HCT116 (cell line): ENCODE measurements around the gene ATG16L2. TPM values are rescaled to one million over a fixed set of nuclear protein-coding genes. Genes with fewer than 3 reads are reported as not detected.
A peak's percentile ranks its signal among the peaks of the same experiment; 100 is the strongest.

Experiments used
- ATAC-seq: fragments of 200-7000 bp; cut with Tn5 transposase; 2 replicates; pipeline ENCODE4 v1.9.1; 2020; ENCODE audit warnings: mild to moderate bottlenecking, moderate library complexity
- BruUV-seq: library from RNA; stranded (reverse); fragments of 400-500 nt; replicated peaks from 2 replicates; lab custom pipeline; 2021; lab: Mats Ljungman, UMichigan
- CTCF ChIA-PET: fragments of 300-600 bp; sonication (Branson Sonifier 250); formaldehyde crosslinking; loops from one replicate; lab custom pipeline; 2021; ENCODE audit warnings: antibody characterized with exemption; lab: Charles Lee
- POLR2A ChIA-PET: fragments of 300-600, 350-600 bp; sonication (Branson Sonifier 250); formaldehyde crosslinking; loops from one replicate; lab custom pipeline; 2021; ENCODE audit warnings: antibody characterized with exemption; lab: Charles Lee
- RAD21 ChIA-PET, 2 experiments: fragments of 300-600 bp; sonication (Branson Sonifier 250); formaldehyde crosslinking; loops; one replicate each; lab custom pipeline; 2023; ENCODE audit warnings: low total read pairs in 2 of 2; ENCODE audit not compliant: uncharacterized antibody in 2 of 2, unreplicated experiment in 2 of 2, low non-redundant PET in 1 of 2; lab: Charles Lee
- DNase-seq: peaks from one replicate; pipeline ENCODE4 v3.0.0-alpha.2; 2010; ENCODE audit warnings: low read depth, low spot score
- H2AFZ ChIP-seq: fragments of 200-600 bp; shearing (Covaris generic), sonication (generic); 2 replicates; pipeline ENCODE4 v1.6.1; 2017; ENCODE audit warnings: low read depth, mixed run types, mixed read lengths, antibody characterized with exemption, low read length; ENCODE audit not compliant: poor library complexity, severe bottlenecking
- H3K27ac ChIP-seq: 2 replicates; pipeline ENCODE4 v1.5.1; 2012; ENCODE audit warnings: low read depth, low read length
- H3K27me3 ChIP-seq: fragments of 200-600 bp; sonication (generic); 2 replicates; pipeline ENCODE4 v1.6.1; 2016; ENCODE audit warnings: mixed run types, low read length, mixed read lengths; ENCODE audit not compliant: insufficient read depth
- H3K36me3 ChIP-seq, 2 experiments: fragments of 200-500 bp in 1 of 2; fragments of 200-600 bp in 1 of 2; sonication (Bioruptor generic) in 1 of 2; sonication (generic) in 1 of 2; 2 replicates each; pipeline versions ENCODE4 v1.5.1 to v1.6.1; 2014 to 2016; ENCODE audit warnings: low read length in 2 of 2, inconsistent platforms in 1 of 2, mixed read lengths in 1 of 2, mixed run types in 1 of 2; ENCODE audit not compliant: insufficient read depth in 2 of 2, control insufficient read depth in 1 of 2
- H3K4me1 ChIP-seq, 2 experiments: fragments of 200-600 bp in 1 of 2; sonication (generic) in 1 of 2; 2 replicates each; pipeline versions ENCODE4 v1.5.1 to v1.6.1; 2012 to 2017; ENCODE audit warnings: low read length in 2 of 2, inconsistent platforms in 1 of 2, mild to moderate bottlenecking in 1 of 2, mixed read lengths in 1 of 2, mixed run types in 1 of 2, moderate library complexity in 1 of 2; ENCODE audit not compliant: insufficient read depth in 2 of 2, control insufficient read depth in 1 of 2
- H3K4me2 ChIP-seq: fragments of 200-600 bp; sonication (generic); 2 replicates; pipeline ENCODE4 v1.6.1; 2017; ENCODE audit warnings: mixed run types, low read length, mixed read lengths
- H3K4me3 ChIP-seq, 2 experiments: fragments of 200-600 bp in 1 of 2; sonication (generic) in 1 of 2; replicated peaks in 1 of 2; 2 replicates each; pipeline ENCODE4 v1.5.1; 2011 to 2016; ENCODE audit warnings: low read length in 2 of 2, control low read depth in 1 of 2, low read depth in 1 of 2, mild to moderate bottlenecking in 1 of 2, mixed read lengths in 1 of 2, mixed run types in 1 of 2
- H3K79me2 ChIP-seq: fragments of 200-600 bp; sonication (generic); 2 replicates; pipeline ENCODE4 v1.6.1; 2017; ENCODE audit warnings: mild to moderate bottlenecking, mixed run types, low read length, moderate library complexity, mixed read lengths; ENCODE audit not compliant: insufficient read depth
- H3K9ac ChIP-seq: fragments of 200-600 bp; sonication (generic); 2 replicates; pipeline ENCODE4 v1.6.1; 2016; ENCODE audit warnings: low read length, mixed read lengths
- H3K9me2 ChIP-seq: fragments of 200-600 bp; sonication (generic), shearing (Covaris generic); 2 replicates; pipeline ENCODE4 v1.6.1; 2017; ENCODE audit warnings: mixed run types, mild to moderate bottlenecking, moderate library complexity; ENCODE audit not compliant: insufficient read depth
- H3K9me3 ChIP-seq, 2 experiments: fragments of 200-500 bp in 1 of 2; fragments of 200-600 bp in 1 of 2; sonication (Bioruptor generic) in 1 of 2; sonication (generic) in 1 of 2; 2 replicates each; pipeline ENCODE4 v1.6.1; 2014 to 2017; ENCODE audit warnings: low read length in 2 of 2, mixed read lengths in 2 of 2, inconsistent platforms in 1 of 2, low read depth in 1 of 2, mild to moderate bottlenecking in 1 of 2, mixed run types in 1 of 2, moderate library complexity in 1 of 2; ENCODE audit not compliant: control insufficient read depth in 1 of 2, insufficient read depth in 1 of 2
- H4K20me1 ChIP-seq: fragments of 200-600 bp; sonication (generic), shearing (Covaris generic); 2 replicates; pipeline ENCODE4 v1.6.1; 2017; ENCODE audit warnings: mixed run types, mild to moderate bottlenecking, moderate library complexity; ENCODE audit not compliant: insufficient read depth
- ATF3 ChIP-seq: IDR thresholded peaks from 2 replicates; pipeline ENCODE4 v1.6.1; 2012
- CBX3 ChIP-seq: IDR thresholded peaks from 2 replicates; pipeline ENCODE4 v1.6.1; 2012; ENCODE audit warnings: low read depth
- EGR1 ChIP-seq: IDR thresholded peaks from 2 replicates; pipeline ENCODE4 v1.6.1; 2012; ENCODE audit warnings: low read depth
- ELF1 ChIP-seq: IDR thresholded peaks from 2 replicates; pipeline ENCODE4 v1.6.1; 2012; ENCODE audit warnings: low read depth, borderline replicate concordance
- EZH2 ChIP-seq: fragments of 200-600 bp; sonication (generic); IDR thresholded peaks from 2 replicates; pipeline ENCODE4 v1.6.1; 2017; ENCODE audit warnings: antibody characterized with exemption, mixed run types
- EZH2phosphoT487 ChIP-seq: fragments of 200-600 bp; IDR thresholded peaks from 2 replicates; pipeline ENCODE4 v1.6.1; 2018; ENCODE audit warnings: antibody characterized with exemption, borderline replicate concordance
- FOSL1 ChIP-seq: IDR thresholded peaks from 2 replicates; pipeline ENCODE4 v1.6.1; 2012; ENCODE audit warnings: low read depth
- MAX ChIP-seq: IDR thresholded peaks from 2 replicates; pipeline ENCODE4 v1.6.1; 2012
- POLR2A ChIP-seq: IDR thresholded peaks from 2 replicates; pipeline ENCODE4 v1.7.0; 2011; ENCODE audit warnings: borderline replicate concordance; ENCODE audit not compliant: insufficient read depth, insufficient read length; ENCODE audit errors: extremely low read depth
- POLR2AphosphoS5 ChIP-seq: IDR thresholded peaks from 2 replicates; pipeline ENCODE4 v1.6.1; 2011; ENCODE audit warnings: mild to moderate bottlenecking, low read depth, low read length, moderate library complexity
- RAD21 ChIP-seq: IDR thresholded peaks from 2 replicates; pipeline ENCODE4 v1.6.1; 2012; ENCODE audit warnings: low read depth, mild to moderate bottlenecking
- REST ChIP-seq: IDR thresholded peaks from 2 replicates; pipeline ENCODE4 v1.6.1; 2012; ENCODE audit warnings: low read depth
- SIN3A ChIP-seq: IDR thresholded peaks from 2 replicates; pipeline ENCODE4 v1.6.1; 2012; ENCODE audit warnings: low read depth
- SP1 ChIP-seq: IDR thresholded peaks from 2 replicates; pipeline ENCODE4 v1.6.1; 2012; ENCODE audit warnings: low read depth
- SRF ChIP-seq: IDR thresholded peaks from 2 replicates; pipeline ENCODE4 v1.6.1; 2012; ENCODE audit warnings: low read depth
- TCF7L2 ChIP-seq: IDR thresholded peaks from 2 replicates; pipeline ENCODE4 v1.7.0; 2011; ENCODE audit warnings: borderline replicate concordance, inconsistent platforms; ENCODE audit not compliant: insufficient read depth, insufficient read length; ENCODE audit errors: extremely low read depth
- YY1 ChIP-seq: IDR thresholded peaks from 2 replicates; pipeline ENCODE4 v1.6.1; 2011; ENCODE audit warnings: low read length, low read depth, moderate library complexity, mild to moderate bottlenecking; ENCODE audit not compliant: insufficient replicate concordance; ENCODE audit errors: extremely low read depth
- ZBTB33 ChIP-seq: IDR thresholded peaks from 2 replicates; pipeline ENCODE4 v1.6.1; 2011; ENCODE audit warnings: mild to moderate bottlenecking, low read length, moderate library complexity; ENCODE audit not compliant: insufficient replicate concordance; ENCODE audit errors: extremely low read depth
- ZFX ChIP-seq: fragments of 450-650 bp; IDR thresholded peaks from 2 replicates; pipeline ENCODE4 v1.6.1; 2017
- ZNF274 ChIP-seq: fragments of 200-500 bp; sonication (Bioruptor generic); IDR thresholded peaks from 2 replicates; pipeline ENCODE4 v1.6.1; 2014; ENCODE audit warnings: mild to moderate bottlenecking, low read depth, low read length, inconsistent platforms
- intact Hi-C: fragments of 100-400 bp; cut with micrococcal nuclease; formaldehyde crosslinking; loops from 2 replicates; pipeline ENCODE4 v1.10.0; 2022
- total RNA-seq: library from RNA; stranded (reverse); gene quantifications from one replicate; pipeline ENCODE4 v1.2.1, GENCODE V29; 2021; ENCODE audit not compliant: unreplicated experiment

The ATG16L2 gene
- total RNA-seq, 1 experiment from 2014 or later, result 15.2 TPM

- no peak for TF ChIP-seq EZH2phosphoT487
- TF ChIP-seq ELF1, result no peak
- no peak for TF ChIP-seq MAX
Observed at GRCh38 chr11:72813740-72814285, 398 bp upstream of the ATG16L2 start (continued).

- Histone ChIP-seq H3K4me2 (peak overlapping the region; percentile 100), H3K27me3 (no peaks in the 10 kb centered on the region), H3K4me1 (peaks cover 9 to 38% of the 10 kb centered on the region in 2 experiments; a peak in 3 of 4 replicates), H3K9me3 (no peaks in the 10 kb centered on the region), H4K20me1 (no peaks in the 10 kb centered on the region), H3K9me2 (no peaks in the 10 kb centered on the region), H2AFZ (no peak overlapping the region), H3K27ac (peak overlapping the region; percentile 97), H3K4me3 (peak overlapping the region; percentile 85 to 95), H3K36me3 (peaks cover 0 to 4% of the 10 kb centered on the region in 2 experiments; a peak in 1 of 4 replicates)
- DNase-seq (no peak), ATAC-seq (peak; percentile 5)
- CTCF ChIA-PET, result no interaction called here
- RAD21 ChIA-PET, result no interaction called here
- intact Hi-C loops, result no loop called here
- BruUV-seq, result no TSS peak
- POLR2A ChIA-PET, result no interaction called here
- TF ChIP-seq EZH2 (no peak), ZBTB33 (no peak), POLR2AphosphoS5 (no peak), YY1 (no peak), EZH2phosphoT487 (no peak), TCF7L2 (no peak), ZNF274 (no peak), CBX3 (no peak), MAX (no peak), ATF3 (no peak), SP1 (no peak), SIN3A (no peak), EGR1 (no peak), ELF1 (no peak), REST (no peak), SRF (no peak), POLR2A (no peak), ZFX (no peak), FOSL1 (no peak), RAD21 (no peak)
- TF ChIP-seq, all 23 proteins: peak for 0
- Histone ChIP-seq H3K9ac (peak overlapping the region; percentile 93), H3K79me2 (peaks cover 27% of the 10 kb centered on the region)
Observed at GRCh38 chr11:72815110-72815618, 953 bp downstream of the ATG16L2 start.
